Measurements from ENCODE around the gene ACCSL.

Gene ACCSL

GRCh38 chr11:44047931-44048431, at the start of gene ACCSL:
Gene ACCSL (plus strand): TSS chr11:44047981. CDS start chr11:44048037, 56 bp downstream.
- H3K9me3 ChIP-seq = no peaks in the 10 kb centered on the region

GRCh38 chr11:43998308-43998707, 49.5 kb upstream of the ACCSL start:
- no peaks in the 10 kb centered on the region for H3K9me3 ChIP-seq
- no peaks in the 10 kb centered on the region for H3K36me3 ChIP-seq (replicated peaks)
- no peak overlapping the region for H3K4me3 ChIP-seq
- no peaks in the 10 kb centered on the region for H3K4me1 ChIP-seq
- no peak for DNase-seq (ENCODE audit: low spot score in 2 of 2)
- in situ Hi-C loops (cut with MboI; ENCODE audit: low sequenced_read_pairs) = no loop called here
- no peaks in the 10 kb centered on the region; the same call in 1 of the 2 replicates for H3K27me3 ChIP-seq (ENCODE audit: low read depth)

More at GRCh38 chr11:44047931-44048431, at the start of gene ACCSL:
- Histone ChIP-seq H3K27me3 (ENCODE audit: low read depth) (peaks cover 3% of the 10 kb centered on the region; the same call in 1 of the 2 replicates), H3K4me3 (no peak within 1 kb of the TSS), H3K4me1 (no peaks in the 10 kb centered on the region), H3K36me3 (replicated peaks) (no peaks in the 10 kb centered on the region)
- in situ Hi-C loops (cut with MboI; ENCODE audit: low sequenced_read_pairs) = loop anchor here (10.0 kb wide), 1 partner anchor 153 kb away; no protein-coding TSS in a partner anchor
- DNase-seq (ENCODE audit: low spot score in 2 of 2) = no peak

- Histone ChIP-seq H3K36me3 (replicated peaks) (no peaks in the 10 kb centered on the region), H3K9me3 (no peaks in the 10 kb centered on the region), H3K4me1 (no peaks in the 10 kb centered on the region), H3K4me3 (no peak overlapping the region), H3K27me3 (ENCODE audit: low read depth) (no peaks in the 10 kb centered on the region; the same call in 1 of the 2 replicates)
- in situ Hi-C loops (cut with MboI; ENCODE audit: low sequenced_read_pairs) = no loop called here
- no peak for DNase-seq (ENCODE audit: low spot score in 2 of 2)
These were observed 47.0 kb upstream of the ACCSL start for GRCh38 chr11:44000731-44001130.

GRCh38 chr11:44002191-44003093, 45.3 kb upstream of the ACCSL start:
- Histone ChIP-seq H3K4me1 (no peaks in the 10 kb centered on the region), H3K4me3 (no peak overlapping the region), H3K9me3 (no peaks in the 10 kb centered on the region), H3K27me3 (ENCODE audit: low read depth) (no peaks in the 10 kb centered on the region; the same call in 1 of the 2 replicates), H3K36me3 (replicated peaks) (no peaks in the 10 kb centered on the region)
- in situ Hi-C loops (cut with MboI; ENCODE audit: low sequenced_read_pairs) = no loop called here
- DNase-seq (ENCODE audit: low spot score in 2 of 2) = peak in 1 of 2 experiments; percentile 4

- H3K36me3 ChIP-seq (replicated peaks) = no peaks in the 10 kb centered on the region
- no peaks in the 10 kb centered on the region for H3K4me1 ChIP-seq
- H3K4me3 ChIP-seq = no peak overlapping the region
- no peaks in the 10 kb centered on the region for H3K9me3 ChIP-seq
- H3K27me3 ChIP-seq (ENCODE audit: low read depth) = no peaks in the 10 kb centered on the region; the same call in 1 of the 2 replicates
- peak in 1 of 2 experiments; percentile 3 for DNase-seq (ENCODE audit: low spot score in 2 of 2)
- in situ Hi-C loops (cut with MboI; ENCODE audit: low sequenced_read_pairs) = no loop called here
These were observed 43.9 kb upstream of the ACCSL start for GRCh38 chr11:44003736-44004451.

- Histone ChIP-seq H3K4me1 (no peaks in the 10 kb centered on the region), H3K36me3 (replicated peaks) (no peaks in the 10 kb centered on the region), H3K4me3 (no peak overlapping the region), H3K9me3 (no peaks in the 10 kb centered on the region), H3K27me3 (ENCODE audit: low read depth) (no peaks in the 10 kb centered on the region)
- in situ Hi-C loops (cut with MboI; ENCODE audit: low sequenced_read_pairs) = no loop called here
- peak in 1 of 2 experiments; percentile 3 for DNase-seq (ENCODE audit: low spot score in 2 of 2)
These were observed 43.2 kb upstream of the ACCSL start for GRCh38 chr11:44004452-44005062.

GRCh38 chr11:44005063-44005701, 42.6 kb upstream of the ACCSL start:
- H3K4me3 ChIP-seq = no peak overlapping the region
- H3K27me3 ChIP-seq (ENCODE audit: low read depth) = no peaks in the 10 kb centered on the region; the same call in 1 of the 2 replicates
- H3K4me1 ChIP-seq = no peaks in the 10 kb centered on the region
- in situ Hi-C loops (cut with MboI; ENCODE audit: low sequenced_read_pairs) = no loop called here
- H3K9me3 ChIP-seq = no peaks in the 10 kb centered on the region
- H3K36me3 ChIP-seq (replicated peaks) = no peaks in the 10 kb centered on the region
- DNase-seq (ENCODE audit: low spot score in 2 of 2) = peak in 1 of 2 experiments; percentile 34

- Histone ChIP-seq H3K36me3 (replicated peaks) (no peaks in the 10 kb centered on the region), H3K4me1 (no peaks in the 10 kb centered on the region), H3K27me3 (ENCODE audit: low read depth) (peaks cover 5% of the 10 kb centered on the region), H3K4me3 (no peak overlapping the region), H3K9me3 (no peaks in the 10 kb centered on the region)
- peak in 1 of 2 experiments; percentile 0 for DNase-seq (ENCODE audit: low spot score in 2 of 2)
- in situ Hi-C loops (cut with MboI; ENCODE audit: low sequenced_read_pairs) = no loop called here
These were observed 41.8 kb upstream of the ACCSL start for GRCh38 chr11:44005956-44006355.

- peak in 1 of 2 experiments; percentile 4 for DNase-seq (ENCODE audit: low spot score in 2 of 2)
- Histone ChIP-seq H3K27me3 (ENCODE audit: low read depth) (peaks cover 15% of the 10 kb centered on the region), H3K4me3 (no peak overlapping the region), H3K36me3 (replicated peaks) (no peaks in the 10 kb centered on the region), H3K4me1 (no peaks in the 10 kb centered on the region), H3K9me3 (no peaks in the 10 kb centered on the region)
- in situ Hi-C loops (cut with MboI; ENCODE audit: low sequenced_read_pairs) = no loop called here
These were observed 40.8 kb upstream of the ACCSL start for GRCh38 chr11:44006917-44007361.

- H3K4me1 ChIP-seq = no peaks in the 10 kb centered on the region
- DNase-seq (ENCODE audit: low spot score in 2 of 2) = peak in 1 of 2 experiments; percentile 1
- H3K9me3 ChIP-seq = no peaks in the 10 kb centered on the region
- no peaks in the 10 kb centered on the region for H3K36me3 ChIP-seq (replicated peaks)
- peaks cover 16% of the 10 kb centered on the region for H3K27me3 ChIP-seq (ENCODE audit: low read depth)
- H3K4me3 ChIP-seq = no peak overlapping the region
- in situ Hi-C loops (cut with MboI; ENCODE audit: low sequenced_read_pairs) = no loop called here
These were observed 40.2 kb upstream of the ACCSL start for GRCh38 chr11:44007481-44008087.

GRCh38 chr11:44008088-44008501, 39.7 kb upstream of the ACCSL start:
- no peaks in the 10 kb centered on the region for H3K36me3 ChIP-seq (replicated peaks)
- in situ Hi-C loops (cut with MboI; ENCODE audit: low sequenced_read_pairs) = no loop called here
- peak in 1 of 2 experiments; percentile 3 for DNase-seq (ENCODE audit: low spot score in 2 of 2)
- H3K4me1 ChIP-seq = no peaks in the 10 kb centered on the region
- H3K4me3 ChIP-seq = no peak overlapping the region
- no peaks in the 10 kb centered on the region for H3K9me3 ChIP-seq
- peaks cover 16% of the 10 kb centered on the region for H3K27me3 ChIP-seq (ENCODE audit: low read depth)

GRCh38 chr11:44008698-44009097, 39.1 kb upstream of the ACCSL start:
- no peaks in the 10 kb centered on the region for H3K36me3 ChIP-seq (replicated peaks)
- H3K27me3 ChIP-seq (ENCODE audit: low read depth) = peaks cover 16% of the 10 kb centered on the region
- H3K9me3 ChIP-seq = no peaks in the 10 kb centered on the region
- H3K4me3 ChIP-seq = no peak overlapping the region
- in situ Hi-C loops (cut with MboI; ENCODE audit: low sequenced_read_pairs) = no loop called here
- H3K4me1 ChIP-seq = no peaks in the 10 kb centered on the region
- DNase-seq (ENCODE audit: low spot score in 2 of 2) = peak in 1 of 2 experiments; percentile 1

Data from HAP-1 (cell line).